K562 (cell line): ENCODE results near the gene FBXW12. TPM values are rescaled to one million over a fixed set of nuclear protein-coding genes. Genes with fewer than 3 reads are reported as not detected.

Source experiments
- CHD4 ChIP-seq: fragments of 200-600 bp; sonication (generic); IDR thresholded peaks from 3 replicates; pipeline ENCODE4 v1.6.1; 2012; ENCODE audit warnings: low read depth, mild to moderate bottlenecking, mixed read lengths, low read length, inconsistent platforms; ENCODE audit not compliant: insufficient read depth, insufficient replicate concordance, poor library complexity, severe bottlenecking
- GABPA ChIP-seq: fragments of 200-800 bp; sonication (Bioruptor generic); conservative IDR thresholded peaks from 2 replicates; pipeline ENCODE4 v1.6.1; 2016; ENCODE audit warnings: low read depth, missing genetic modification characterization, missing compliant biosample characterization
- JUNB ChIP-seq: fragments of 450-650 bp; formaldehyde crosslinking; conservative IDR thresholded peaks from 2 replicates; pipeline ENCODE4 v1.4.0; 2020; ENCODE audit warnings: mild to moderate bottlenecking
- KAT8 ChIP-seq: fragments of 450-650 bp; IDR thresholded peaks from 2 replicates; pipeline ENCODE4 v1.6.1; 2016; ENCODE audit warnings: low read depth, mild to moderate bottlenecking
- MGA ChIP-seq: fragments of 450-650 bp; IDR thresholded peaks from 2 replicates; pipeline ENCODE4 v1.6.1; 2016; ENCODE audit warnings: mild to moderate bottlenecking, moderate library complexity
- ZNF263 ChIP-seq: sonication (generic); formaldehyde crosslinking; IDR thresholded peaks from 2 replicates; pipeline ENCODE4 v1.8.0; 2022; ENCODE audit warnings: mild to moderate bottlenecking, missing genetic modification reagents, borderline replicate concordance
- ZNF592 ChIP-seq: fragments of 450-650 bp; IDR thresholded peaks from 2 replicates; pipeline ENCODE4 v1.6.1; 2017; ENCODE audit warnings: antibody characterized with exemption, mild to moderate bottlenecking
- ZNF740 ChIP-seq, 3 experiments: fragments of 200-800 bp in 1 of 3; sonication (Bioruptor generic) in 1 of 3; sonication (generic) in 1 of 3; formaldehyde crosslinking in 1 of 3; IDR thresholded peaks; 2 replicates each; pipeline versions ENCODE4 v1.6.1 to v1.8.0; 2016 to 2022; ENCODE audit warnings: mild to moderate bottlenecking in 2 of 3, missing compliant biosample characterization in 2 of 3, missing genetic modification characterization in 2 of 3, missing genetic modification reagents in 1 of 3
- polyA plus RNA-seq, 8 experiments: library from polyadenylated mRNA; depleted of rRNA in 4 of 8; stranded (reverse) in 5 of 8; unstranded in 3 of 8; fragments of >200 nt; fragmentation: Nextera tagmentation in 2 of 8; fragmentation: Illumina TruSeq in 1 of 8; extraction: Ambion mirVana in 2 of 8; extraction: Trizol in 1 of 8; gene quantifications; 2 replicates each; pipeline versions ENCODE4 v1.2.1 to v1.2.3, GENCODE V29; 2011 to 2014; ENCODE audit warnings: inconsistent platforms in 1 of 8, missing spikeins in 1 of 8
- total RNA-seq, 7 experiments: library from RNA; depleted of rRNA in 6 of 7; stranded (reverse); fragments of >200 nt in 6 of 7; fragmentation: Illumina TruSeq in 2 of 7; extraction: Trizol in 2 of 7; gene quantifications; 2 replicates each; pipeline versions ENCODE4 v1.2.1 to v1.2.3, GENCODE V29; 2011 to 2021; ENCODE audit warnings: low replicate concordance in 1 of 7

Gene FBXW12
- total and polyA plus RNA-seq, 9 of the 15 experiments (the other 6 are each of a cell fraction or from before 2014, with no cell fraction given) = 0.04 to 0.07 (median 0.06) TPM; not detected in 6

- TF ChIP-seq CHD4 (no peak), JUNB (CRISPR knock-in tag) (no peak), ZNF592 (peak; percentile 43; the same call in 1 of the 2 replicates), GABPA (tag) (peak; percentile 96), KAT8 (no peak), ZNF263 (CRISPR knock-in tag) (peak; percentile 14; the same call in 1 of the 2 replicates), MGA (peak; percentile 85), ZNF740 (CRISPR knock-in tag; IDR thresholded peaks at IDR 0.05) (0 out of 2 replicates have a peak, but pooled peaks have one; percentile 25), ZNF740 (tag; IDR thresholded peaks at IDR 0.05) (no peak)
Observed at GRCh38 chr3:48439820-48440589, 68.0 kb downstream of the FBXW12 start, which contains the start of the genes CCDC51 and TMA7 (continued).
